Spinal cord (tissue), 10 donors: ENCODE data around the gene SPG21. TPM values are rescaled to one million over a fixed set of nuclear protein-coding genes. Genes with fewer than 3 reads are reported as not detected.
"Not testable (repeated sequence)": the region's sequence is repeated elsewhere in the genome, so short reads cannot be mapped to it uniquely, and the experiment has no call there.

Source experiments
- DNase-seq, 6 donors: peaks; one replicate each; pipeline versions ENCODE4 v3.0.0 to v3.0.0-alpha.2; 2013 to 2015; ENCODE audit warnings: low spot score in 6 of 6, low read depth in 4 of 6
- H3K27ac ChIP-seq: one replicate; pipeline ENCODE4 v1.5.1; 2013; ENCODE audit warnings: low read depth, low read length, control low read depth
- H3K27me3 ChIP-seq: one replicate; pipeline ENCODE4 v1.6.1; 2013; ENCODE audit warnings: low read length; ENCODE audit not compliant: control insufficient read depth, insufficient read depth
- H3K36me3 ChIP-seq: one replicate; pipeline ENCODE4 v1.6.1; 2013; ENCODE audit warnings: low read length; ENCODE audit not compliant: control insufficient read depth, insufficient read depth
- H3K4me1 ChIP-seq: one replicate; pipeline ENCODE4 v1.6.1; 2013; ENCODE audit warnings: low read length; ENCODE audit not compliant: control insufficient read depth, insufficient read depth
- H3K4me3 ChIP-seq: one replicate; pipeline ENCODE4 v1.5.1; 2013; ENCODE audit warnings: low read depth, low read length, control low read depth
- H3K9me3 ChIP-seq: one replicate; pipeline ENCODE4 v1.6.1; 2013; ENCODE audit warnings: low read length; ENCODE audit not compliant: control insufficient read depth, insufficient read depth
- WGBS: methylation state at CpG from one replicate; pipeline ENCODE4 v1.1.5; 2013; ENCODE audit warnings: missing lambda C conversion rate; ENCODE audit not compliant: insufficient coverage; 5-methylcytosine and 5-hydroxymethylcytosine counted together
- polyA plus RNA-seq, 2 donors: library from polyadenylated mRNA; unstranded; fragments of 120-200 nt; gene quantifications; one replicate each; pipeline ENCODE4 v1.2.1, GENCODE V29; 2013; ENCODE audit not compliant: insufficient read length in 2 of 2
- total RNA-seq, 2 donors: library from RNA; depleted of rRNA in 1 of 2; stranded (reverse); fragments of 120-200 nt in 1 of 2; fragments of >200 nt in 1 of 2; gene quantifications; one replicate each; pipeline versions ENCODE4 v1.2.3 to v1.2.4, GENCODE V29; 2013 to 2014
- donor health status: healthy.

Gene SPG21
- total and polyA plus RNA-seq, 4 donors, result 49.4 to 74.0 (median 59.8) TPM

DNA sequence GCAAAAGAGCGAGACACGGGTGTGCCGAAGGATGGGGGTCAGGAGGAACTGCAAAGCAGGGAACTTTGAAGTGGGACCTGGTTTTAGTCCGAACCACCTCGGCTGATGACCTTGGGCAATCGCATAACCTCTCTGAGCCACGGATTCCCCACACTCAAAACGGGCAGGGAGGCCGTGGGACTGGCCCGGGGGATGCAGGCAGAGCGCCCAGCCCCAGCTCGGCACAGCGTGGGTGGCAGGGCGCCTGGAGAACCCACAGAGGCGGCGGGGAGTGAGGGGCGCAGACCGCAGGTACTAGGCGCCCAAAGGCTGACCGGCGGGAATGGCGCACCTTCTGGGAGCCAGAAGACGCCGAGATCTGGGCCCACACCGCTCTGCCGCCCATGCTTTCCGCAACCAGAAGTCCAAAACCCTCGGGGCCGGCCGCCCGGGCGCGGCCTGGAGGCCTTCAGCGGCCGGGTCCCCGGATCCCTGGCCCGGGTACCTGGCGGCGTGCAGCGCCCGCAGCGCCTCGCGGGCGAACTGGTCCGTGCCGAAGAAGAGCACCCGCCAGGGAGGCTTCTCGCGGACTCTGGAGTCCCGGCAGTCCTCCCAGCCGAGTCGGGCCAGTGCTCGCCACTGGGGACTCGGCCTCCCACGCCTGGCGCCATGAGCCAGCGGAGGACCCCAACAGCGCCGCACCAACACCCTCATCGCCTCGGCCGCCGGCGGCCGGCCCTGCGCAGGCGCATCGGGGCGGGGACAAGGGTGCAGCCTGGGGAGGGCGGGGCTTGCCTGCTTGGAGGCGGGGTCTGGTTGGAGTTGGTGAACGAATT lies 39.4 kb upstream of the SPG21 start, which contains the start of gene MTFMT:
MTFMT (minus strand) TSS at position 719 of the 815 bp plus-strand sequence; CDS start at position 693, 26 bp downstream.
- under 1% methylated on average over 58 of the region's 73 CpGs for WGBS
- peak; percentile 60 to 97 (median 82) for DNase-seq
- Histone ChIP-seq H3K27ac (no peak within 1 kb of the TSS), H3K9me3 (no peaks in the 10 kb centered on the region), H3K36me3 (peaks cover 10% of the 10 kb centered on the region), H3K4me1 (peaks cover 14% of the 10 kb centered on the region), H3K4me3 (peak within 1 kb of the TSS; percentile 76), H3K27me3 (no peaks in the 10 kb centered on the region)

DNA sequence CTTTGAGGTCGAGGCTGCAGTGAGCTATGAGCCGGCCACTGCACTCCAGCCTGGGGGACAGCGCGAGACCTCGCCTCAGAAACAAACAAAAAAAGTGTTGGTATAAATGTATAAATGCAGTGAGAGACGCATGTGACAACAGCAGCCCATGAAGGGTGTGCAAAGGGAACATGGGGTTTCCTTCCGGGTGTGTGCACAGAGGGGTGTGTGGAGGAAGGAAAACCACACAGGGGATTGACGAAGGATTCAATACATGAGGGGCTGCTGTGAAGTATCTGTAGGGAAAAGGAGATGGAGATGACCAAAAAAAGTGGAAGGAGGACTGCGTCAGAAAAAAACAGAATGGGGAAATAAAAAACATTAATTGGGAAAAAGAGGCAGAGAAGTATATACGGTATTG lies 38.6 kb upstream of the SPG21 start:
- H3K27ac ChIP-seq, result no peak overlapping the region
- peaks cover 14% of the 10 kb centered on the region for H3K4me1 ChIP-seq
- DNase-seq, result no peak
- peaks cover 10% of the 10 kb centered on the region for H3K36me3 ChIP-seq
- H3K27me3 ChIP-seq, result no peaks in the 10 kb centered on the region
- 49% methylated on average over 8 of the region's 10 CpGs for WGBS
- H3K9me3 ChIP-seq, result no peaks in the 10 kb centered on the region
- peak overlapping the region; percentile 76 for H3K4me3 ChIP-seq

DNA sequence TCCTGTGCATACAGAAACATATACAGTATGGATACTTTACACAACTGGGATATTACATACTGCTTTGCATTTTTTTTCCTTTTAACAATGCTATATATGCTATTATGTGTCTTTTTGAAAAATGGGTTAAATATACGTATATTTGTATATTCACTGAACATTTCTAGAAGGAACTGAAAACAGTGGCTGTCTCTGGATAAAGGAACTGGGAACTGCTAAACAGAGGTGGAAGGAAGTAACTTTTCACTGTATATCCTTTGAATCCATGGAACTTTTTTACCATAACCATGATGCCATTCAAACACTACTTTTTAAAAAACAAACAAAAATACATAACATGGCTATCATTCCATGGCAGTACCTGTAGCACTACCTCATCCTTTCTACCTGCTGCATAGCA lies 37.9 kb upstream of the SPG21 start:
- peaks cover 14% of the 10 kb centered on the region for H3K4me1 ChIP-seq
- no peak for DNase-seq
- no peaks in the 10 kb centered on the region for H3K27me3 ChIP-seq
- H3K27ac ChIP-seq, result no peak overlapping the region
- peaks cover 12% of the 10 kb centered on the region for H3K36me3 ChIP-seq
- H3K4me3 ChIP-seq, result no peak overlapping the region
- no CpG with 5 or more reads among the region's 1 CpG for WGBS
- no peaks in the 10 kb centered on the region for H3K9me3 ChIP-seq

- H3K4me3 ChIP-seq, result no peak overlapping the region
- DNase-seq, result no peak
- no peaks in the 10 kb centered on the region for H3K27me3 ChIP-seq
- no peaks in the 10 kb centered on the region for H3K9me3 ChIP-seq
- H3K36me3 ChIP-seq, result peaks cover 13% of the 10 kb centered on the region
- no CpG with 5 or more reads among the region's 6 CpGs for WGBS
- H3K4me1 ChIP-seq, result peaks cover 14% of the 10 kb centered on the region
- H3K27ac ChIP-seq, result no peak overlapping the region
Observed at GRCh38 chr15:65026756-65027155, 37.0 kb upstream of the SPG21 start.

- Histone ChIP-seq H3K9me3 (no peaks in the 10 kb centered on the region), H3K4me1 (no peaks in the 10 kb centered on the region), H3K27ac (no peak overlapping the region), H3K36me3 (peaks cover 18% of the 10 kb centered on the region), H3K4me3 (no peak overlapping the region), H3K27me3 (no peaks in the 10 kb centered on the region)
- DNase-seq, result no peak
Observed at GRCh38 chr15:65021488-65021887, 31.8 kb upstream of the SPG21 start.

DNA sequence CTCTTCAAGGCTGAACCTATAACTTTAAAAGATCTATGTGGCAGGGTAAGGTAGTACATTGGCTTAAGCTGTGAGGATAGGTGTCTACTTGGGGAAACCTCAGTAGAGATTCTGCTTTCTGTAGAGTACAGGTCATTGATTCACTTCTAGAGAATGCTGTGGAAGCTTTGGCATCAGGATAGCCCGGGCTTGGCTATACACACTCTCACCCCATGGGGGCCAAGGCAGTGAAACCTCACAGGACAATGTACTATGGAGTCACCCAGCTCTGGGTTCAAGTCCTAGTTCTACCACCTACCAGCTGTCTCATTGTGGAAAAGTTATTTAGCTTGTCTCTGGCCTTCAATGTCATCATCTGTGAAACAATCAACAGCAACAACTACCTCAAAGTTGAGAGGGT lies 30.7 kb upstream of the SPG21 start:
- no CpG with 5 or more reads among the region's 1 CpG for WGBS
- Histone ChIP-seq H3K4me1 (no peaks in the 10 kb centered on the region), H3K9me3 (no peaks in the 10 kb centered on the region), H3K27ac (no peak overlapping the region), H3K4me3 (no peak overlapping the region), H3K36me3 (peaks cover 14% of the 10 kb centered on the region), H3K27me3 (no peaks in the 10 kb centered on the region)
- no peak for DNase-seq

- H3K36me3 ChIP-seq, result peaks cover 25% of the 10 kb centered on the region
- not testable (repeated sequence) for H3K4me1 ChIP-seq
Observed at GRCh38 chr15:65011198-65011597, 21.5 kb upstream of the SPG21 start.

GRCh38 chr15:65008983-65009382 lies 19.3 kb upstream of the SPG21 start:
- Histone ChIP-seq H3K36me3 (peaks cover 20% of the 10 kb centered on the region), H3K27me3 (no peaks in the 10 kb centered on the region), H3K27ac (no peak overlapping the region), H3K4me3 (no peak overlapping the region), H3K4me1 (no peaks in the 10 kb centered on the region), H3K9me3 (peaks cover 5% of the 10 kb centered on the region)
- 70% methylated on average over 1 of the region's 2 CpGs for WGBS
- DNase-seq, result peak in 1 of 6 donors; percentile 9

More at GRCh38 chr15:65011198-65011597, 21.5 kb upstream of the SPG21 start:
- H3K9me3 ChIP-seq, H3K27ac ChIP-seq, DNase-seq, H3K27me3 ChIP-seq, H3K4me3 ChIP-seq: not testable (repeated sequence)
- WGBS, result 100% methylated on average over 1 of the region's 4 CpGs

DNA sequence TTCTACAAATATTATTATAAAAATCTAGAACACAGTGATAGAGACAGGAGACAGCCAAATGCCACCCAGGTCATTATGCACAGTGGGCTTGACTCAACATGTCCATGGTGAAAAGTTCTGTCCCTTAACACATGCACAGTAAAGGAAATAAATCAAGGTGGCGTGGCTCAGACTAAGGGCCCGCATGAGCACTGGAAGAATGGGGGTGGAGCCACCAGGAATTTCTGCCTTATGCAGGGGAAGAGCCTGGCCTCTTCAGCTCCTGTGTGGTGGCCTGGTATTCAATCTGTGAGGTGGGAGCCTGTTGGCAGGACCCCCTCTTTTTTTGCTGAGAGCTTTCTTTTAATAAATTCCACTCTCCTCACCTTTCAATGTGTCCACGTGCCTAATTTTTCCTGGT lies 17.2 kb upstream of the SPG21 start:
- Histone ChIP-seq H3K27me3 (no peaks in the 10 kb centered on the region), H3K27ac (no peak overlapping the region), H3K4me1 (no peaks in the 10 kb centered on the region), H3K9me3 (no peaks in the 10 kb centered on the region), H3K36me3 (peaks cover 14% of the 10 kb centered on the region), H3K4me3 (no peak overlapping the region)
- DNase-seq, result no peak
- WGBS, result 80% methylated on average over 1 of the region's 3 CpGs

DNA sequence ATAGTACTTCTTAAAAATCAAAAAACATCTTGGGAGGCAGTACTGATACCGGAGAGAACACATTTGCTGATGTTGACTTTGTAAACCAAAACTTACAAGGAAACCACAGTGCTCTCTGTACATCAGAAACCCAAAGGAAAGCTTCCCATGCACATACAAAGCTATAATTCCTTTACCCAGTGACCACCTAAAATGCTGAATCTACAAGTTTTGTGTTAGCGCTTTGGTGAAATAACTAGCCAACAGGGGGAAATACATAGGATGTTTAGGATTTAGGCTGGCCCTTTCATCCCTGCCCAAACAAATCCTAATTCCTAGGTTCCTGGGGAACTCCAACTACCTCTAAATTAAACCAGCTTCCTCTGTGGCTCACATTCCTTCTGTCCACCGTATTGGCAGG lies 15.3 kb upstream of the SPG21 start:
- no peak overlapping the region for H3K27ac ChIP-seq
- no peaks in the 10 kb centered on the region for H3K9me3 ChIP-seq
- DNase-seq, result no peak
- no CpG with 5 or more reads among the region's 3 CpGs for WGBS
- no peaks in the 10 kb centered on the region for H3K27me3 ChIP-seq
- peaks cover 10% of the 10 kb centered on the region for H3K36me3 ChIP-seq
- H3K4me3 ChIP-seq, result no peak overlapping the region
- no peaks in the 10 kb centered on the region for H3K4me1 ChIP-seq
